Activated naive CD4-positive, alpha-beta T cell treated with anti-CD3 and anti-CD28 coated beads, Interleukin-2, amount 50 U/mL, for 72 hours (primary cell): ENCODE results near the gene HK1. TPM values are rescaled to one million over a fixed set of nuclear protein-coding genes. Genes with fewer than 3 reads are reported as not detected.

Source experiments
- ATAC-seq, 2 donors: fragments of 150-1000 bp; cut with Tn5 transposase; 2 replicates each; pipeline ENCODE4 v1.10.0; 2021; ENCODE audit warnings: mild to moderate bottlenecking in 2 of 2, moderate library complexity in 2 of 2
- DNase-seq, 2 donors: peaks; one replicate each; pipeline ENCODE4 v3.0.0; 2021 to 2022; ENCODE audit warnings: low spot score in 2 of 2
- H3K27ac Mint-ChIP-seq, 2 donors: one replicate each; pipeline ENCODE4 v1.8.0; 2022; ENCODE audit warnings: mild to moderate bottlenecking in 2 of 2, mixed read lengths in 2 of 2
- H3K36me3 Mint-ChIP-seq, 2 donors: one replicate each; pipeline ENCODE4 v1.8.0; 2022; ENCODE audit warnings: mixed read lengths in 2 of 2
- H3K9me3 Mint-ChIP-seq, 2 donors: one replicate each; pipeline ENCODE4 v1.8.0; 2022; ENCODE audit warnings: mixed read lengths in 2 of 2
- total RNA-seq, 2 donors: library from RNA; stranded (reverse); gene quantifications; one replicate each; pipeline ENCODE4 v1.2.3, GENCODE V29; 2022

Gene HK1
- total RNA-seq, 2 donors from 2014 or later, result 157 to 235 TPM

GRCh38 chr10:69419744-69420126, 141.4 kb downstream of the HK1 start:
- ATAC-seq (no peak), DNase-seq (no peak)
- Mint-ChIP-seq H3K27ac (no peak overlapping the region), H3K9me3 (peaks cover 7 to 8% of the 10 kb centered on the region in 2 donors), H3K36me3 (no peaks in the 10 kb centered on the region)

- Mint-ChIP-seq H3K27ac (peak overlapping the region in 1 of 2 donors; percentile 22), H3K9me3 (peaks cover 7 to 8% of the 10 kb centered on the region in 2 donors), H3K36me3 (no peaks in the 10 kb centered on the region)
- ATAC-seq (peak in 1 of 2 donors; percentile 18), DNase-seq (no peak)
These were observed 143.5 kb downstream of the HK1 start for GRCh38 chr10:69421611-69422308.

GRCh38 chr10:69422676-69423075, 144.4 kb downstream of the HK1 start:
- DNase-seq (no peak), ATAC-seq (no peak)
- no peaks in the 10 kb centered on the region for H3K36me3 Mint-ChIP-seq
- H3K9me3 Mint-ChIP-seq, result peaks cover 7 to 8% of the 10 kb centered on the region in 2 donors
- H3K27ac Mint-ChIP-seq, result no peak overlapping the region

GRCh38 chr10:69425041-69425440, 146.7 kb downstream of the HK1 start:
- Mint-ChIP-seq H3K27ac (no peak overlapping the region), H3K9me3 (peaks cover 7 to 8% of the 10 kb centered on the region in 2 donors)

GRCh38 chr10:69425511-69426298, 147.4 kb downstream of the HK1 start:
- H3K9me3 Mint-ChIP-seq, result peaks cover 7 to 8% of the 10 kb centered on the region in 2 donors
- H3K36me3 Mint-ChIP-seq, result no peaks in the 10 kb centered on the region
- ATAC-seq (no peak), DNase-seq (no peak)
- H3K27ac Mint-ChIP-seq, result no peak overlapping the region

More at GRCh38 chr10:69425041-69425440, 146.7 kb downstream of the HK1 start:
- H3K36me3 Mint-ChIP-seq, result no peaks in the 10 kb centered on the region
- no peak for DNase-seq
- no peak for ATAC-seq

GRCh38 chr10:69426376-69426727, 148.1 kb downstream of the HK1 start:
- Mint-ChIP-seq H3K27ac (no peak overlapping the region), H3K9me3 (peaks cover 7 to 8% of the 10 kb centered on the region in 2 donors), H3K36me3 (no peaks in the 10 kb centered on the region)
- no peak for DNase-seq
- ATAC-seq, result no peak

- no peaks in the 10 kb centered on the region for H3K36me3 Mint-ChIP-seq
- no peak overlapping the region for H3K27ac Mint-ChIP-seq
- DNase-seq (no peak), ATAC-seq (no peak)
- peaks cover 7 to 8% of the 10 kb centered on the region in 2 donors for H3K9me3 Mint-ChIP-seq
These were observed 149.9 kb downstream of the HK1 start for GRCh38 chr10:69428165-69428564.

GRCh38 chr10:69434169-69434568, 155.9 kb downstream of the HK1 start:
- DNase-seq (no peak), ATAC-seq (no peak)
- Mint-ChIP-seq H3K9me3 (no peaks in the 10 kb centered on the region), H3K27ac (no peak overlapping the region), H3K36me3 (no peaks in the 10 kb centered on the region)

- no peak for ATAC-seq
- Mint-ChIP-seq H3K9me3 (no peaks in the 10 kb centered on the region), H3K36me3 (no peaks in the 10 kb centered on the region), H3K27ac (no peak overlapping the region)
- DNase-seq, result no peak
These were observed 156.6 kb downstream of the HK1 start for GRCh38 chr10:69434926-69435325.

- H3K36me3 Mint-ChIP-seq, result no peaks in the 10 kb centered on the region
- DNase-seq (no peak), ATAC-seq (no peak)
- H3K27ac Mint-ChIP-seq, result no peak overlapping the region
- H3K9me3 Mint-ChIP-seq, result no peaks in the 10 kb centered on the region
These were observed 157.7 kb downstream of the HK1 start for GRCh38 chr10:69435966-69436520.

- no peaks in the 10 kb centered on the region for H3K9me3 Mint-ChIP-seq
- H3K36me3 Mint-ChIP-seq, result no peaks in the 10 kb centered on the region
- no peak for DNase-seq
- no peak for ATAC-seq
- no peak overlapping the region for H3K27ac Mint-ChIP-seq
These were observed 159.3 kb downstream of the HK1 start for GRCh38 chr10:69437321-69438259.

GRCh38 chr10:69438536-69439349, 160.4 kb downstream of the HK1 start:
- H3K36me3 Mint-ChIP-seq, result no peaks in the 10 kb centered on the region
- no peak overlapping the region for H3K27ac Mint-ChIP-seq
- no peak for ATAC-seq
- H3K9me3 Mint-ChIP-seq, result no peaks in the 10 kb centered on the region
- no peak for DNase-seq

GRCh38 chr10:69439350-69439739, 161.0 kb downstream of the HK1 start:
- H3K36me3 Mint-ChIP-seq, result no peaks in the 10 kb centered on the region

GRCh38 chr10:69439813-69440506, 161.7 kb downstream of the HK1 start:
- no peak for ATAC-seq
- Mint-ChIP-seq H3K36me3 (no peaks in the 10 kb centered on the region), H3K9me3 (no peaks in the 10 kb centered on the region)

More at GRCh38 chr10:69439350-69439739, 161.0 kb downstream of the HK1 start:
- H3K27ac Mint-ChIP-seq, result no peak overlapping the region
- ATAC-seq (no peak), DNase-seq (no peak)
- no peaks in the 10 kb centered on the region for H3K9me3 Mint-ChIP-seq

GRCh38 chr10:69443354-69443753, 165.1 kb downstream of the HK1 start:
- no peaks in the 10 kb centered on the region for H3K36me3 Mint-ChIP-seq

More at GRCh38 chr10:69439813-69440506, 161.7 kb downstream of the HK1 start:
- no peak for DNase-seq
- H3K27ac Mint-ChIP-seq, result no peak overlapping the region

More at GRCh38 chr10:69443354-69443753, 165.1 kb downstream of the HK1 start:
- H3K27ac Mint-ChIP-seq, result no peak overlapping the region
- ATAC-seq (no peak), DNase-seq (no peak)
- no peaks in the 10 kb centered on the region for H3K9me3 Mint-ChIP-seq
